HG03571 (cell line): ENCODE results near the gene ZFP62.
"Not testable (repeated sequence)": the region's sequence is repeated elsewhere in the genome, so short reads cannot be mapped to it uniquely, and the experiment has no call there.

Experiments
- ATAC-seq: cut with Tn5 transposase; IDR thresholded peaks from one replicate; pipeline ENCODE4 v1.9.1; 2021; ENCODE audit not compliant: unreplicated experiment

ZFP62 gene

GRCh38 chr5:180831139-180832093 lies 29.7 kb downstream of the ZFP62 start:
- peak; percentile 72 for ATAC-seq

GRCh38 chr5:180830253-180831138 lies 30.6 kb downstream of the ZFP62 start:
- ATAC-seq, result peak; percentile 34

- ATAC-seq, result no peak
Measured at GRCh38 chr5:180829726-180830125, 31.4 kb downstream of the ZFP62 start.

- ATAC-seq, result not testable (repeated sequence)
Measured at GRCh38 chr5:180828756-180829531, 32.1 kb downstream of the ZFP62 start.

- ATAC-seq, result not testable (repeated sequence)
Measured at GRCh38 chr5:180827374-180827773, 33.7 kb downstream of the ZFP62 start.

- no peak for ATAC-seq
Measured at GRCh38 chr5:180825768-180826525, 35.1 kb downstream of the ZFP62 start.

- ATAC-seq, result no peak
Measured at GRCh38 chr5:180824630-180825476, 36.2 kb downstream of the ZFP62 start.

GRCh38 chr5:180823940-180824629 lies 37.0 kb downstream of the ZFP62 start:
- ATAC-seq, result no peak

- ATAC-seq, result no peak
Measured at GRCh38 chr5:180823346-180823745, 37.7 kb downstream of the ZFP62 start.

GRCh38 chr5:180821538-180821937 lies 39.5 kb downstream of the ZFP62 start:
- ATAC-seq, result no peak

- peak; percentile 61 for ATAC-seq
Measured at GRCh38 chr5:180820788-180821321, 40.2 kb downstream of the ZFP62 start.

- no peak for ATAC-seq
Measured at GRCh38 chr5:180818677-180819341, 42.3 kb downstream of the ZFP62 start.

- no peak for ATAC-seq
Measured at GRCh38 chr5:180817893-180818674, 43.0 kb downstream of the ZFP62 start.

- ATAC-seq, result no peak
Measured at GRCh38 chr5:180816608-180817534, 44.2 kb downstream of the ZFP62 start.

- no peak for ATAC-seq
Measured at GRCh38 chr5:180815293-180815917, 45.7 kb downstream of the ZFP62 start.

- no peak for ATAC-seq
Measured at GRCh38 chr5:180813420-180813819, 47.7 kb downstream of the ZFP62 start.
